ENCODE data around the gene KIF5B.

GRCh38 chr10:32103721-32104120, 47.5 kb upstream of the KIF5B start:
- no peak for TF ChIP-seq RAD21 (IDR thresholded peaks at IDR 0.05; ENCODE audit: low read length)
- no peak for TF ChIP-seq CTCF (conservative IDR thresholded peaks at IDR 0.05; ENCODE audit: low read depth, low read length)
- TF ChIP-seq CEBPB (IDR thresholded peaks at IDR 0.05; ENCODE audit: low read depth, low read length) = no peak
- no peak for TF ChIP-seq MXI1 (IDR thresholded peaks at IDR 0.05; ENCODE audit: borderline replicate concordance, low read depth, low read length)
- TF ChIP-seq USF2 (IDR thresholded peaks at IDR 0.05; ENCODE audit: low read depth, low read length) = no peak
- TF ChIP-seq POLR2A (IDR thresholded peaks at IDR 0.05; ENCODE audit: low read depth, low read length) = no peak
- TF ChIP-seq SMC3 (IDR thresholded peaks at IDR 0.05; ENCODE audit: low read depth, low read length) = no peak
- no peak for TF ChIP-seq BHLHE40 (IDR thresholded peaks at IDR 0.05; ENCODE audit: low read depth, low read length)
- TF ChIP-seq ELK1 (IDR thresholded peaks at IDR 0.05; ENCODE audit: borderline replicate concordance, low read depth, low read length) = no peak
- no peak for TF ChIP-seq FOS (IDR thresholded peaks at IDR 0.05; ENCODE audit: low read depth, low read length)
